GM19240 (cell line): Measurements from ENCODE around the gene PRG3.
"Not testable (repeated sequence)": the region's sequence is repeated elsewhere in the genome, so short reads cannot be mapped to it uniquely, and the experiment has no call there.

Experiments used
- DNase-seq: peaks from one replicate; pipeline ENCODE4 v3.0.0; 2011; ENCODE audit warnings: low spot score; ENCODE audit not compliant: insufficient read length

The PRG3 gene

DNA sequence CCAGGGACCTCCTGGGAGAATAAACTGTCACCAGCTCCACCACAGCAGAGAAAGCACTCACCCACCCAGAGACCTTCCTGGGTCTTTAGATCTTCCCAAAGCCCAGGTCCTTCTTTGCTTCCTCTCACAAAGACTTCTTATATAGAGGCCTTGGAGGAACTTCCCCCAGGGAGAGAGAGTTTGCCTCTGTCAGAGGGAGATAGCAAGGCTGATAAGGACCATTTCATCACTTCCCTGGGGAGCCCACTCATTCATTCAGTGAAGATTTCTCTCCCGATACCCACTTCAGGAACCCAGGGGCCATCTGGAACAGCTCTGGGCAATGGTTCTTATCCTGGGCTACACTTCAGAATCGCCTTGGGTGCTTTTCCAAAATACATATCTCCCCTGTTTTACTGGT, 9.6 kb upstream of the PRG3 start, which contains the start of gene PRG2:
Gene PRG2 (minus strand): TSS at position 116 of the 400 bp plus-strand sequence. CDS start 706 bp downstream, outside the sequence.
- no peak for DNase-seq

DNA sequence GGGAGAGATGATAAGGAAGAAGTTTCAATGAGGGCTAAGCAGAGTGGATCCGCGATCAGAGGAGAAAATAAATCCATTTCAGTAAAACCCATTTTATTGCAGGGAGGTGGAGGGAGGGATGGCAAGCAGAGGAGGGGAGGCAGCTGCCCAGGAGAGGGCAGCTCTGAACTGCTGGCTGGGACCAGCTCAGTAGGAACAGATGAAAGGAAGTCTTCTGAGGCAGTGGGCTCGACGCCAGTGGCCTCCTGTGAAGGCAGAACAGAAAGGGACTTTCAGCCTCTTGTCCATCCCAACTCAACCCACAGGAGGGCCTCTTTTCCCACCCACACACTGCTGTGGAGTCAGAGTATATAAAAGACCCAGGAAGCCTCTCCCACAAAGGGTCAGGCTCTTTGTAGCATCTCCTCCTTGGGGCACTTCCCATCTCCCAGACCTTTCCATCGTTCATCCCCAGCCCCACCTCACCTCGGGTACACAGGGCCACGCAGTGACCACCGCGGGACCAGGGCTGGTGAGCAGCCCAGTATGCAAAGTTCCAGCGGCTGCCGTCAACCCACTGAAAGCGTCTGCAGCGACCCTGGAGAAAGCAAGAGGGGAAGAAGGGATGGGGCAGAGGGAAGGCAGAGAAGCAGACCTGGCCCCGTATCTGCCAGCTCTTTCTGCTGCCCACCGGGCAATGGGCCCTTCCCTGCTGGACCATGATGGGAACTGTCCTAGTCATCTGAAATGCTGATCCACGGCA, 6.5 kb upstream of the PRG3 start:
- DNase-seq, result no peak

DNA sequence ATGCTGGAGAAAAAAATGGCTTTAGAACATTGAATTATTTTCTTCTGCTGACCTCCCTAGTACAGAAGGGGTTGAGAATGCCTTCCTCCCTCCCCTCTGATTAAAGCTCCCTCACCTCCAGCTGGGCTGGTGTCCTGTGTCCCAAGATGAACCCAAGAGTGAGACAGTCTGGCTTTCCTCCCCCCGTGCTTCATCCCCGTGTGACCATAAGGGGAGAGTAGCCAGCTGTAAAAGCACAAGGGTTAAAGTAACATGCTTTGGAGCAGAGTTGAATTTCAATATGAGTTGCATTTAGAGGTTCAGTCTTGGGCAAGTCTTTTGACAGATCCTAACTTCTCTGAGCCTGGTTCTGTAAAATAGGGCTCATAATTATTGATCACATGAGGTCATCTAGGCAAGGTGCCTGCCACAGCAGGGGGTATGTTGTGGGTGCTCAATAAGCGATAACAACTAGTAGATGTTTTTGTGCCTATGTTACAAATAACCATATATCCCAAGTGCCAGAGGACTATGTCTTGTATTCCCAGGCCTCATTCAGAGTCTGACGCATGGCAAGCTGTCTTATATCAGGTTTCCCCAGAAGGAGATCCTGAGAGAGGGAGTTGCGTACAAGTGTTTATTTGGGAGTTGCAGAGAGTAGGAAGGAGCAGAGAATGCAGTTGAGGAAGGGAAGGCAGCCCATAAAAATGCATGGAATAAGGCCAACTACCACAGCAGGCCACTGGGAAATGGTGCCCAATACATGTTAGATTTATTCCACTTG, 5.4 kb upstream of the PRG3 start:
- no peak for DNase-seq

DNA sequence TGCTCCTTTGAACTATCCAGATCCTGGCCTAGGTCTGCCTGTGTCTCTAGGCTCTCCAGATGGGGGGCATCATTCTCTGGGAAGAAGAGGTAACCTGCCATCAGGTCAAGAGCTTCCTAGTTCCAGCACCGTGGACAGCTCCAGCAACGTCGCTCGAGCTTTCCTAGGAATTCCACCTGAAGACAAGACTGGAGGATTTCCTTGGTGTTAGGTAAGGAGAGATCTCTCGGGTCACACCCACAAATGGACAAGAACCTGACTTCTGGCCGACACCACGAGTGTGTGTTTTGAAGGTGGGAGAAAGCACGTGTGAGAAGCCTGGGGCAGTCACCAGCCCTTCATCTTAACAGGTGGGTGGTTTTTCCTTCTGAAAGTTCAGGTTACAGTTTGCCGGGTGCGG, 1.2 kb downstream of the PRG3 start:
- DNase-seq, result no peak

DNA sequence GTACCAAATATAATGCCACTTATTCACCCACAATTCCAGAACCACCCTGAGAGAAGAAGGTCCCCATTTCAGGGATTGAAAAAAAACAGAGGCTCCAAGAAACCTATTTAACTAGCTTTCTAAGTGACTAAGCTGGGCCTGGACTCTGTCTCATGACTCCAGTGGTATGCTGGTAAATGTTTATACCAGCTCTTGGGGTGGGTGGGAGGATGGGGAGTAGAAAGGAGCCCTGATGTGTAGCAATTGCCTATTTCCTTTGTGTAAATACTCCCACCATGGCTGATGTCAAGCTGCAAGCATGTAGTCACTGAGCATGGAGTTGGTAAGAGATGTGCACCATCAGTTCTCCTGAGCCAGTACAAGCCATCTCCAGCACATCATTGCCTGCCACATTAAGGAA, 2.8 kb downstream of the PRG3 start:
- no peak for DNase-seq

DNA sequence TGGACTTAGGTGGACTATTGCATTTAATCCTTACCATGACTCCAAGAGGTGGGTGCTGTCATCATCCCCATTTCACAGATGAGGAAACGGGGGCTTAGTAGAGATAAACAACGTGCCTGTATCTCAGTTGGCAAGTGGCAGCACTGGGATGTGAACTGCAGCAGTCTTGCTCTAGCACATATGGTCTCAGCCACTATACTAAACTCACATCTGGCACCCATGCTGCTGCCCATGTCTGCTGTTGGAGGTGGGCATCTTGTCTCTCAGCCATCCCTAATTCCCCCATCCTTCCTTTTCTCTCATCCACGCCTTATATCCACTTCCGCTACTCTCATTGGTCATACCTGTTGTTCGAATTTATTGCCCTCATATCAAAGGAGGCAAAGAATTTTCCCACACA, 3.8 kb downstream of the PRG3 start:
- DNase-seq, result no peak

DNA sequence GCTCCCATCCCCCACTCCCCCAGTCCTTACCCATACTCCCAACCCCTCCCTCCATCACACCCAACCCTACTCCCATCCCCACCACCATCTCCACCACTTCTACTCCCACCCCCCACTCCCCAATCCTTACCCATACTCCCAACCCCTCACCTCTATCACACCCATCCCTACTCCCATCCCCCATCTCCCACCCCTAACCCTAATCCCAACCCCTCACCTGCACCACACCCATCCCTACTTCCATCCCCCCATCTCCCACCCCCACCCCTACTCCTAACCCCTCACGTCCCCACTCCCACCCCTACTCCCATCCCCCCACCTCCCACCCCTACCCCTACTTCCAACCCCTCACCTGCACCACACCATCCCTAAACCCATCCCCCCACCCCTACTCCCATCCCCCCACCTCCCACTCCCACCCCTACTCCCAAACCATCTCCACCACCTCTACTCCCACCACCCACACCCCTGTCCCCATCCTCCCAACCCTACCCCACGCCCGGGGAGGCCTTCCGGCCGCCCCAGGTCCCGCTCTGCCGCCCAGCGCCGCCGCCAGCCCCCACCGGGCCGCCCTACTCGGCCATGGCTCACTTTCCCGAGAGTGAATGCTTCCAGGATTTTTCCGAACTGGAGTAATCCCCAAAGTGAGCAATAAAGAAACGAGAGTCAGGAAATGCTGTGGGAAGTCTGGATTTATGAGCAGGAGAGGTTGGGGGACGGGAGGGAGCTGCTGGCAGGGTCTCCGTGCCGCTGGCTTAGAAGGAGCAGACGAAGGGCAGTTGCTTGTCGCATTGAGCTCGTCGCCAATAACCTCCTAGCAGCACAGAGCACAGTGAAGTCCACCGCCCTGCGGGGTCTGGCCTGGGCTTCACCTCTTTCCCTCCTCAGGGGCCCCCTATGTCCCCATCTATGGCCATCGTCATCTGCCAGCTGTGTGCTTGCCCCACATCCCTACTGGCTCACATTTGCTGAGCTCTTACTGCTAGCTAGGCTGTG, 4.6 kb downstream of the PRG3 start:
- no peak for DNase-seq

DNA sequence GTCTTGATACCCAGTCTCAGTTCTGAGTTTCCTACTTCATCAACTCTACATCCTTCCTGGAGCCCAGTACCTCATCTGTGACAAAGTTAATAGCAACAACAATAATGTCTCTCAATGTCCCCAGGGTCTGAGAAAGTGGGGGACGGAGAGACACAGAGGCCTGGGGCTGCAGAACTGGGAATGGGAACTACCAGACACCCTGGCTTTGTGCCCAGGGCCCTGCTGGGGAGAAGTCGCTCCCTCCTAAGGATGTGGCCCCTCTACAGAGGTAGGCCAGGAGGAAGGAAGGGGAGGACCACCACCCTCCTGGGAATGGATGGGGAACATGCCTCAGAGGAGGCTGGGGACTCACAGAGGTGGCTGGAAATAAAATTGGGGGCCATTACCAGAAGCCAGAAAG, 5.5 kb downstream of the PRG3 start:
- DNase-seq, result no peak

DNA sequence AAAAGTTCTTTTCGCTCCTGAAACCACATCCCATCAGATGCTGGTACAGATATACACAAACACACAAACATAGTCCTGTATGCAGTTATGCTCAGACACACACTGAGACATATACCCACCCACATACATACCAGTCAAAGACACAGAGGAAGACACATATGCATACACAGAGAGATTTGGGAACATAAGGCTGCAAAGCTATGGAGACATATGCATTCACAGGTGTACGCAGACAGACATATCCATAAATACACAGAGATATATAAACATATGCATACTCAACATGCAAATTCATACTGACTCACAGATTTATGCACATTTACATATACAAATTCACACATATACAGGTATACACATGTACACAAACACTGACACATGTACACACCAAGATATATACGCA, 6.0 kb downstream of the PRG3 start:
- DNase-seq, result no peak

DNA sequence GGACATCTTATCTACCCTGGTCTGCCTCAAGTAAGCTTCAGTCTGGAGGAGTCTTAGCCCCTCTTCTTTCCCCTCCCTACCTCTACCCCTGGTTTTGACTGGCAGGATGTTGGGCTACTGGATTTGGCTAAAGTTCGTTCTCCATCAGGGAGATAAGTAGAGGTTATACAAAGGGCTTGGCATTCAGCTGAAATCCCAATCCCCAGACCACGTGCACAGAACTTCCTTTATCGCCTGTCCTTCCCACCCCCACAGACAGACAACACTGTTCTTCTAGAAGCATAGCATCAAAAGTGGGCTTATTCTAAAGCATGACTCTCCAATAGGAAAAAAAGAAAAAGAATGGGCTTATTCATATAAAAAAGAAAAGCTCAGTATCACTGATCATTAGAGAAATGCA, 7.8 kb downstream of the PRG3 start:
- DNase-seq, result no peak

DNA sequence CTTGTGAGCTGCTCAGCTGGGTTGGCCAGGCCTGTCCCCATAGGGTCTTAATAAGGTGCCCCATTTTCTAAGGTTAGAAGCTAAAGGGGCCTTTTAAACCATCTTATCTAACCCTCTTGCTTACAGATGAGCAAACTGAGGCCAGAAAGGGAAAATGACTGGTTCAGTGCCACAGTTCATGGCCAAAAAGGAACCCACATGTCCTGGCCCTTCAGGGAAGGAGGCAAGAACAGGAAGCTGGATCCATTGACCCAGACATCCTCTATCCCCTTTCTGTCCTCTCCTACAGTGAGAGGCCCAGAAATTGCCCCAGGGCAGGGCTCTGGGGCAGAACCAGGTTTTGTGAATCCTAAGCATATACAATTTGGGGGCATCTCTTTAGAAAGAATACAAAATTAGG, 10.0 kb downstream of the PRG3 start:
- no peak for DNase-seq

DNA sequence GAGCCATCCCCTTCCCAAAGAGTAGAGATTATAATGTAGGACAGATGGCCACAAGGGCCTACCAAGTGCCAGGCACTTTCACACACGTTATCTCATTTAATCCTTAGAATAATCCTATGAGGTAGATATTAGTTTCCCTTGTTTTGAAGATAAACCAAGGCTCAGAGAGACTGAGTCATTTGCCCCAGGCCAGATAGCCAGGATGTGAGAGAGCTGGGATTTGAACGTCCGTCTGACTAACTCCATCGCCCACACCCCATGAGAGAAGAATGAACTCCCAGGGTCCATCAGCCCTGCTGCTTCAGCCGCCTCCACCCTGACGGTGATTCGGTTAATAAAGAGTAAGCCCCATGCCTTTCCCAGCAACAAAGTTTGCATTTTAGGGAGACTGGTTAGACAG, 10.7 kb downstream of the PRG3 start:
- no peak for DNase-seq

DNA sequence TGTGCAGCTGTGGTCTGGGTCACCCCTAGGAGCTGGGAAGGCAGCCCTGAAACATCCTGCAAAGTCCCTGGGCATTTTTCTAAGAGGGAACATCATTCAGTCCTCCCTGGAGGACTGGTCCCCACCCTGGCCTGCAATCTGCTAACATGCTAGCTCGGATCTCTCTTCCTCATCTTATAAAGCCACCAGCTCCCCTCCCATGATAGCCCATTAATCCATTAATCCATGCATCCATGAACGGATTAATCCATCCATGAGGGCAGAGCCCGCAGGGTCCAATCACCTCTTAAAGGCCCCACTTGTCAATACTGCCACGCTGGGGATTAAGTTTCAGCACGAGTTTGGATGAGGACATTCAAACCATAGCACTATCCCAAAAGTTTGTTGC, 12.1 kb downstream of the PRG3 start:
- no peak for DNase-seq

DNA sequence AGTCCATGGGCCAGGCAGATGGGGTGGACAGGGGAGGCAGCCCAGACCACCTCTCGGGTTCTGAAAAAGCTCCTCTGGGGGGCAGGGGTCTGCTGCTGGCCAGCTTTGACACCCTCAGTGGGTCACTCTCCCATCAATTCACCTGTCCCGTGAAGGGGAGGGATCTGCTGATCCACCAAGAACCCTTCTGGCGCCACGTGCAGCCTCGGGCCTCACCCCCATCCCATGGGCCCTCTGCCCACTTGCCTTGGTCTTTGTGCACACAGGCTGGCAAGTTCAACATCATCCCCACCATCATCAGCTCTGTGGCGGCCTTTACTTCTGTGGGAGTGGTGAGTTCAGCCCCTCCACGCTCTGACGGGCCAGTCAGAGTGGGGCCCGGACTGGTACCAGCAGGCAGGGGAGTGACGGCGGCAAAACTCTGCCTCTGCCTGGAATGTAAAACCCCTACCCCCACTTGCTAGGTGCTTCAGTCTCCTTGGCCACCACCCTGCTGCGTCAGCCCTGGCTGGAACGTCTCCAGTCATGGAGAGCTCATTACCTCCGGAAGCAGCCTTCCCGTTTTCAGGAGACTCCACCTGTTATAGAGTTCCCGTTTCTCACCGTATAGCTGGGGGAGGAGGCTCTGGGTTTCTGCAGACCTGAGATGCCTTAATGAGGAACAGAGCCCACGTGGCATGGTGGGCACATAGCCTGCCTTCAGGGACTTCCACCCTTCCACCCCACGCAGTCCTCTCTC, 12.7 kb downstream of the PRG3 start:
- DNase-seq, result no peak

DNA sequence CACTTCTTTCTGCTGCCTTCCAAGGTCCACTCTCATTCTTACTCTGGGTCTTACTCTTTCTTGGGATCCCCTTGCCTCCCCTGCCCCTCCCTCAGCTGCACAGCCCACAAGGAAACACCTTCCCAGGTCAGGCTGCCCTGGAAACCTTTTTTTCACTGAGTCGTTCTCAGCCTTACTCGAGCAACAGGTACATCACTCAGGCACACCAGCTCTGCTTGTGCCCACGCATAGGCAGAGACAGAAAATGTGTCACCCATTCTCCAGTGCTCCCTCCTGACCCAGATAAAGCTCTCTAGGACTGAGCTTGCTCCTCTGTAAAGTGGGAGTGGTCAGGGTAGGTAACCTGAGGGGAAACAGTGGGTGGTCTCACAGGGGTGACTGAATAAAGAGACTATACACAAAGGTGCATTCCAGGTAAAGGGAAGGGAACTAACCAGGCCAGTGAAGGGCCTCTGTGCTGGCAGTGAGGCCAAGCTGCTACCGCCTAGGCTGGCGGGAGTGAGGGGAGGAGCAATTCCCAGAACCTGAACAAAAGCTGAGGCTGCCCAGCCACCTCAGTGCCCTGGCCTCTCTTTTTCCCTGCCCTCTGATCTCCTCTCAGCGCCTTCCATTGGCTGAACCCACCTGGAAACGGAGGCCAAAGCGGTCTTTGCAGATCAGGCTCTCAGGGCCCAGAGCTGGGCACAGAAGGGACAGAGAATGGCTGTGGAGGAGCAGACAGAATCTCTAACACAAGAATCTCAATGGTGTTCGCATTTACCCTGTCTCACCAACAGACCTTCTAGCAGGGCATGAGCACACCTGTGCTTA, 15.9 kb downstream of the PRG3 start:
- no peak for DNase-seq

DNA sequence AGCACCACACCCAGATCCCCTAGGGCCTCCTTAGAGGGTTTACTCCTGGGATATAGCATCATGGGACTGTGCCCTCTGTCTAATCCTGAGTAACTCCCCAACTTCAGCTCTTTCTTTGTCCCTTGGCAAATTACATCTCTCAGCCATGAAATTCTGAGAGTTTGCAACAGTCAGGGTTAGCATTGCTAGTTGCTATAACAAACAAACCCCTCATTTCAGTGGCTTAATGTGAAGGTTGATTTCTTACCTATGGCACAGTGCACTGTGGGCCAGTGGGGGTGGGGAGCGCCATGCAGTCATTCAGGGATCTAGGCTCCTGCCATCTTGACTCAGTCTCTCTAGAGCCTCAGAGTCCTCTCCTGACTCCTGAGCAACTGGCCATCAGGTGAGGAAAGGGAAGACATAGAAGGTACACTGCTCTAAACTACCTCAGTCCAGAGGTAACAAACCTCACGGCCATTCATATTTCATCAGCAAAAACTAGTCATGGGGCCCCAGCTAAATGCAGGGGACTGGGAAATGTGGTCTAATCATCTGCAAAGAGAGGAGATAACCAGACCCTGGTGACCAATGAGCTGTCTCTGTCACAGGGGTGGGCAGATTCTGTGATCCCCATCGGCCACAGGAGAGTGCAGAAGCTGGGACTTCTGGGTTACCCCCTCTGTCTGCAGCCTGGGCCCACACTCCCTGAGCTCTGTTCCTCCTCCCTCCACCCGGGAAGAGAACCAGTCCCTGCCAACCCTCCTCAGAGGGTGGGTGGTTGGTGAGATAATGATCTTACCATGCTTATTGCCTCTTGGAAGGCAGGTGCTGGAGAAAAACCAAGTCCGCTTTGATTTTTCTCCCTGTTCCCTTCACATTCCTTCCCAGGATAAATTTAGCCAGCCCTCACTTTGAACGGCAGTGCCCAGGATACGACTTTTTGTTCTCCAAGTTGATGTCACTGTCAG, 17.5 kb downstream of the PRG3 start:
- no peak for DNase-seq

DNA sequence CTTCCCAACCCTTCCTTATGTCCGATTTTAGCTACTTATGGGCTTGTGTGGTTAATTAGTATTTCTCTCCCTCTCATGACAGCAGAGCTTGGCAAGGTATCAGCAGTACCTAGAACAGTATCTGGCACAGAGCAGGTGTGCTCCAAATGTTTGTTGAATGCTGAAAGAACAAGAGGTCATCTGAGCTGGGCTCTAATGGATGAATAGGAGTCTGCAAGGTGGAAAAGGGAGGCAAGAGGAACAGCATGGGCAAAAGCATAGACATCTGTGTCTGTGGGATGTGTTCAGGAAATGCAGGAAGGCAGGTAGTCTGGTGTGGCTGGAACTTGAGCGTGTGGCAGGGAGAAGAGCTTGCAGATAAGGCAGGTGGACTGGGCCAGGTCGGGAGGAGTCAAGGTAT, 19.0 kb downstream of the PRG3 start:
- DNase-seq, result no peak

DNA sequence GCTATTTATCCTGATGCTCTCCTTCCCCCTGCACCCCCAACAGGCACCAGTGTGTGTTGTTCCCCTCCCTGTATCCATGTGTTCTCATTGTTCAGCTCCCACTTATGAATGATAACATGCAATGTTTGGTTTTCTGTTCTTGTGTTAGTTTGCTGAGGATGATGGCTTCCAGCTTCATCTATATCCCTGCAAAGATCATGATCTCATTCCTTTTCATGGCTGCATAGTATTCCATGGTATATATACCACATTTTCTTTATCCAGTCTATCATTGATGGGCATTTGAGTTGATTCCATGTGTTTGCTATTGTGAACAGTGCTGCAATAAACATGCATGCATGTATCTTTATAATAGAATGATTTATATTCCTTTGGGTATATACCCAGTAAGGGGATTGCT, 19.5 kb downstream of the PRG3 start:
- not testable (repeated sequence) for DNase-seq

DNA sequence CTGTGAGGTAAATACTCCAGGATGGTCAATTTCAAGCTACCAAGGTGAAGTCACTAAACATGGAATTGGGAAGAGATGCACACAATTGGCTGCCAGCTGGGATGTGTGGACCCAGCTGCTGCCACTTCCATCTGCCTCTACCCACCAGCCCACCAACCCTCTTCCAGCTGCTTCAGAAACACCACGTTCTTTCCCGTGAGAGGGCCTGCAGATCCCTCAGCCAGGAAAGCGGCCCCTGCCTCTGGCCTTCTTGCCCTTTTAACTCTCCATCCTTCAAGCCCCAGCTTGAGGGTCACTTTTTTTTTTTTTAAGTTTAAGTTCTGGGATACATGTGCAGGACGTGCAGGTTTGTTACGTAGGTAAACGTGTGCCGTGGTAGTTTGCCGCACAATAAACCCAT, 20.0 kb downstream of the PRG3 start:
- no peak for DNase-seq
